Stimulated activated CD4-positive, alpha-beta T cell treated with anti-CD3 and anti-CD28 coated beads, TNF-alpha, amount 100 ng/mL, for 24 hours (primary cell): ENCODE results near the gene ABHD17B.
"Not testable (repeated sequence)": the region's sequence is repeated elsewhere in the genome, so short reads cannot be mapped to it uniquely, and the experiment has no call there.

ENCODE experiments used
- DNase-seq, 3 experiments: peaks; one replicate each; pipeline ENCODE4 v3.0.0-alpha.2; 2020; ENCODE audit warnings: low read depth in 3 of 3

ABHD17B gene

DNA sequence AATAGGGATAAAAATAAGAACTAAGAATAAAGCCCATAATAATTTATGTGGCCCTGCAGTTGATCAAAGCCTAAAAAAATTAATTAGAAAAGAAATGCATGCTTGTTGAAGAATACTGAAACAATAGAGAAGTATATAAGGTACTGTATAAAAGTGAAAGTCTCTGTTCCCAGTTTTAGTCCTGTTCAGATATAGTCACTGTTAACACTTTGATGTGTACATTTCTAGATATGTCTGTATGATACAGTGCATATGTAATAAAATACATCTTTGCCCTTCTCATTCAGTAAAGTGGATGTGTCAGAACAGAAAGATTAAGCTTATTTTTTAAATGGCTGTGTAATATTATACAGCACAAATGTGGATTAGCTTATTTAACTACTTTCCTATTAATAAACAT, 4.5 kb upstream of the ABHD17B start:
- DNase-seq, result no peak

- no peak for DNase-seq
Measured at GRCh38 chr9:71911908-71912335, 929 bp upstream of the ABHD17B start.

DNA sequence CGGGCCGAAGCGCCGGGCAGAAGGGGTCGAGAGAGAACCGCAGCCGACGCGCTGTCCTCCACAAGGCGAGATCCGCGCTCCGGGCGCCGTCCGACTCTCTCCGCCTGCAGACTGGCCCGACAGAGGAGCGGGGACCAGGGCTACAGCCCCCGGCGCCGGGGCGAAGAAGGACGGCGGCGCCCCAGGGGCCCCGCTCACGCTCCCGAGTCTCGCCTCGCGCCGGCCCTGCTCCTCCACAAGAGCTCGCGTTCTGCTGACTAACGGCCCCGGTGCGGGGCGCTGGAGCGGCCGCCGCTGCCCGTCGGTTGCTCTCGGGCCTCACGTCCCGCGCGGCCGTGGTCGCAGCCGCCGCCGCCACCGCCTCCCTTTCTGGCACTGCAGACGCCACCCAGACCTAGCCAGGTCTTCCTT, 338 bp downstream of the ABHD17B start:
- DNase-seq, result peak in 1 of 3 experiments; percentile 5

DNA sequence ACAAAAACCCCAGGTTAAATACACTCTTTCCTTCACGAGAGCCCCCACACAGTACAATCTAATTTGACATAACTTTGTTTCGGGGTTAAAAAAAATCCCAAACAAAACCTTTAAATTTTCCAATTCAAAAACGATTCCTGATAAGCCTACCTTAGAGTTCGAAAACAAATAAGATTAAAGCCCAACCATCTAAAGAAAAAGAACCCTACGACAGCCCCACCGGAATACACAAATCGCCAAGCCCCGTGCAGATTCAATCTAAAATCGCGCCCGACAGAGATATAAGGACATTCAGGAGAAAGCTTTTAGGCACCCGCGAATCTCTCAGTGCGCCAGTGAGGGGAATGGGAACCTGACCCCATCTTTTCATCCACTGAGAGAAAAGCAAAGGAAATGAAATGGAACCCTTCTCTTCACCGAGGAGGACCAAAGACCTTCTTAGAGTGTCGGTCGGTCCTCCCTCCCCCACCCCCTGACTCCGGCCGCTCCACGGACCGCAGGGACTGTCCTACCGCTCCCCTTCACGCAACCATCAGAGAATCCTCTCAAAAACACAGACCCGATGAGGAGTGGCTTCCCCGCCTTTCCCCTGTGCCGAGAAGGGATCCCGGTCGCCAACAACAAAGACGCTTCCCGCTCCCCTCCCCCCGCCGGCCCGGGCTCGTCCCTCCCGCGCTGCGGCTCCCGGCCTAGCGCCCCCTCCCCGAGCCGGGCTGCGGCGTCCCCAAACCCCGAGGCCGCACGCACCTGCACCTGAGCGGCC, 925 bp downstream of the ABHD17B start:
- DNase-seq, result peak in 2 of 3 experiments; percentile 8 to 51

DNA sequence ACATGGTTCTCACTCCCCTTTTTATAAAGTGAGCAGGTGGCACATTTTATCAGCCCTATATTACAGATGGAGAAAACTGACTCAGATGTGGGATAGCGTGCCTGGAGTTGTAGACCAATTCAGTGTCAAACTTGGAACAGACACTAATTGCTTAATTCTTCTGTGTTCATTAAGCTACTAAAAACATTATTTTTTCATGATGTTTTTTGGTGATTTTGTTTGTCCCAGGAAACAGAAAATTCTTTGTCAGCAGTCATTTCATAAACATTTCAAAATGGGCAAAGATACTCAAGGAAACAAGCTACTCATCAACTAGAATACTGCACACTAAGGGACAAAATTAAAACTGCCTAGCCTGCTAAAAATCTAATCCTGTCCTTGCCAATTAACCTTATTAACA, 2.2 kb downstream of the ABHD17B start:
- no peak for DNase-seq

- no peak for DNase-seq
Measured at GRCh38 chr9:71904076-71904475, 6.9 kb downstream of the ABHD17B start.

DNA sequence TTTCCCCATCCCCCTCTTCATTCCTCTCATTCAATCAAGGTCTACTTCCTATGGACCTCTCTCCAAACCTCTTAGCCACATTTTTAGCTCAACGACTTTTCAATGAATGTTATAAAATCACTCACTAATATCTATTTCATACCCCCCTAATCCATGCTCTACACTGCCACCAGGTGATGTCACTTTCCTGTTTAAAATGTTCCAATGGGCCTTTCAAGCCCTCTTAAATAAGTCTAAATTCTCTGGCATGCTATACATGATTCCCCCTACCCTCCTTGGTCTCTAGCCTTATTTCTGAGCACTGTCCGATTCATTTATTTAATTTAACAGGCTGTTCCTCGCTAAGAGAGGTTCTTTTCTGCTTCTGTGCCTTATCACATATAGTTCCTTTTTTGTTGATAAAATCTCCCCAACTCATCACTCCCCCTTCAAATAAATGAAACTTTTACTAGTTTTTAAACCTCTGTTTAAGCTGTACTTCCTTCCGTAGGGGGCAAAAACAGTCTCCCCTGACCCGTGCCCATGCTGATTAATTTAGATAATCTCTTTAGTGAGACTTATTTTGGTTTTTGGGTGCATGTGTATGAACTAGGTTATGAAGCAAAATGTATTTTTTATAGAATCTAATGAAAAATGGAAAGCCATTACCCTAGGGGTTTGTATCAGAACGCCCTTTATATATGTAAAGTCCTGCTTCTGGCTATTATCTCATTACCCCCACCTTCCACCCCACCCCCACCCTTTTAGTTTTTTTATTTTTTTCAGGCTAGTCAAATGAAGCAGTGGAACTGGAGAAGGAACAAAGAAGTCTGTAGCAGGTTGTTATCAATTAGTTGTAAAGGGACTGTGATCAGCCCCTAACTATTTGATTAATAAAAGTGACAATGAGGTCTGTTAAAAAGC, 9.0 kb downstream of the ABHD17B start:
- DNase-seq, result no peak

- DNase-seq, result not testable (repeated sequence)
Measured at GRCh38 chr9:71898756-71899155, 12.2 kb downstream of the ABHD17B start.

GRCh38 chr9:71897577-71897976, 13.4 kb downstream of the ABHD17B start:
- no peak for DNase-seq

- no peak for DNase-seq
Measured at GRCh38 chr9:71896761-71897160, 14.2 kb downstream of the ABHD17B start.

GRCh38 chr9:71895955-71896354, 15.0 kb downstream of the ABHD17B start:
- DNase-seq, result no peak

DNA sequence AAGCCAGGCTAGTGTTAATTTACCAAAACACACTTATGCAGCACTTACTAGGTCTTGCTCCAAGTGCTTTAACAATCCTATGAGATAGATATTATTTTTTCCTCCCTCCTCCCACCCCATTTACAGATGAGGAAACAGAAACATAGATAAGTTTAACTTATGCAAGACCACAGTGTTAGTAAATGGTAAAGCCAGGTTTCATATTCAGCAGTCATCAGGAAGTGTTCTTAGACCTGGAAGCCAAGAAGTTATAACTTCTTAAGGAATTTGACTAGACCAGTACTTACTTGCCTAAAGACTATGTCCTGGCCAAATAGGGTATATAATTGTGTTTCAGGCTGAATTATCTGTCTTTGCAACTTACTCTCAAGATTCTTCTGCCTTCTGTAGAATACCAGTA, 15.9 kb downstream of the ABHD17B start:
- no peak for DNase-seq

- no peak for DNase-seq
Measured at GRCh38 chr9:71891557-71892189, 19.3 kb downstream of the ABHD17B start.

DNA sequence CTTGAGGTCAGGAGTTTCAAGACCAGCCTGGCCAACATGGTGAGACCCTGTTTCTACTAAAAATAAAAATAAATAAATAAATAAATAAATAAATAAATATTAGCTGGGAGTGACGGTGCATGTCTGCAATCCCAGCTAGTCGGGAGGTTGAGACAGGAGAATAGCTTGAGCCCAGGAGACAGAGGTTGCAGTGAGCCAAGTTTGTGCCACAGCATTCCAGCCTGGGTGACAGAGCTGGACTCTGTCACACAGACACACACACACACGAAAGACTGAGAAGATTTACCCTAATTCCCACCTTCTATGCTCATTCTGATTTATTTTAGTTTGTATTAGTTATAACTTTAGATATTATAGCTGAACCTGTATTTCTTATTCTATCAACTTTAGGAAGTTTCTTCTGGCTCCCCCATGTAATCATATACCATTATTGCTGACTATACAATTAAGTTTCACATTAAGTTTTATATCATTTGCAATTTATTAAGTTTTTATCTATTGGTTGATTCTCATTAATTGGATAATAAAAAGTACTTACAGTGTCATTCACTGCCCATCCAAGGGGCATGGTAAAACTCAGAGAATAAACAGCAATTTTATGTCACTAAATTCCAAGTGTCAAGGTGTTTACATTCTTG, 20.8 kb downstream of the ABHD17B start:
- no peak for DNase-seq

DNA sequence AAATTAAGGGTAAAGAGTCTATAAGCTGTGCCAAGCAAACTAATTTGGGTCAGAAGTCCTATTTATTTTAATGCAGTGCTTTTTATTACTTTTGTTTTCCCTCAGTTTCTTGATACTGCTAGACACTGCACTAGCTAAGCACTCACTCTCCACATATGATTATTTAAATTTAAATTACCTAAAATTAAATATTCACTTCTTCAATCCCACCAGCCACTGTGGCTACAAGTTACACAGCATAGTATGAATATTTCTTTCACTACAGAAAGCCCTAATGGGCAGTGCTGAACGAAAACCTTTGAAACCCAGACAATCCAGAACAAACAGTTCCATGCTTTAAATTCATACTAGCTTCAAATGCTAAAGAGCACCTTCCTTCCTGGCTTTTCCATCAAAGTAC, 23.6 kb downstream of the ABHD17B start:
- no peak for DNase-seq

- no peak for DNase-seq
Measured at GRCh38 chr9:71886541-71886940, 24.5 kb downstream of the ABHD17B start.

DNA sequence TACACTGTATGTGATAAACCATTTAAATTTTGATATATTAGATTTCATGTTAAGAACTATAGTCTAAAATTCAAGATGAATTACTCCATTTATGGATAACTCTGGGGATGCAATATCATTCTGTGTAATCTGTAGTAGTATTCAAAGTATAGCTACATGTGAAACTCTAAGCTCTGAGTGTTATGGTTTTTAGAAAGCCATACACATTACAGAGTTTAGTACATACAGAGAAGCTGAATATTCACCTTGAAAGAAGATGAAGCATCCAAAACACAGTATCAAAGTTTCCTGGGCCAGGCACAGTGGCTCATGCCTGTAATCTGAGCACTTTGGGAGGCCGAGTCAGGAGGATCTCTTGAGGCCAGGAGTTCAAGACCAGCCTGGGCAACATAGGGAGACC, 25.0 kb downstream of the ABHD17B start:
- no peak for DNase-seq

DNA sequence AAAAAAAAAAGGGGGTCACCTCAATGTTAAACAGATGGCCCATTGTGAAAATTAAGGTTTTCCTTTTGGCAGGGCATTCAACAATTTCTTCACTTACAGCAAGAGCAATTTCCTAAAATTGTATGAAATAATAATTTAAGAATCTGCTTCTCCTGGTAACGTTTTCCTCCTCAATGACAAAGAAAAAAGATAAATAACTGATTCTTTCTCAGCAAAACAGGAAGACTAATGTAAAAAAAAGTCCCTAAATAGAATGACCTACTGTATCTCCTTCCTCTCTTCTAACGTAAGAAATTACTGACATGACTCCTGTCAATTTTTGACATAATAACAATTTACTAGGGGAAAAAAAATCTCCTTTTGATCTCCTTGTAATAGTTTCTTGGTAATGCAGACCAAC, 25.5 kb downstream of the ABHD17B start:
- DNase-seq, result no peak

DNA sequence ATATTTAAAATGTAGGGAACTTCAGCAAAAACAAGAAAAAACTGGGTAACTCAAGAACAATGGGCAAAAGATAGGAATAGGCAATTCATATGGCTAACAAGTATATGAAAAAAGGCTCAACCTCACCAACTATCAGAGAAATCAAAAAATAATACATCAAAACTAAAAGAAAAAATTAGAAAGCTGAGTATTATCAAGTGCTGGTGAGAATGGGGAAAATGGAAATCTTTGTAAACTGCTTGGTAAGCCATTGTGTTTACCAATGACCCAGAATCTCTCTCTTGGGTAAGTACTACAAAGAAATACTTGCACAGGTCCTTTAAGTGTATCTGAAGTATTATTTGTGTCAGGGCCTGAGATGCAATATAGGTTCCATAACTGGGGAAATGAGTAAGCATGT, 27.0 kb downstream of the ABHD17B start:
- no peak for DNase-seq

DNA sequence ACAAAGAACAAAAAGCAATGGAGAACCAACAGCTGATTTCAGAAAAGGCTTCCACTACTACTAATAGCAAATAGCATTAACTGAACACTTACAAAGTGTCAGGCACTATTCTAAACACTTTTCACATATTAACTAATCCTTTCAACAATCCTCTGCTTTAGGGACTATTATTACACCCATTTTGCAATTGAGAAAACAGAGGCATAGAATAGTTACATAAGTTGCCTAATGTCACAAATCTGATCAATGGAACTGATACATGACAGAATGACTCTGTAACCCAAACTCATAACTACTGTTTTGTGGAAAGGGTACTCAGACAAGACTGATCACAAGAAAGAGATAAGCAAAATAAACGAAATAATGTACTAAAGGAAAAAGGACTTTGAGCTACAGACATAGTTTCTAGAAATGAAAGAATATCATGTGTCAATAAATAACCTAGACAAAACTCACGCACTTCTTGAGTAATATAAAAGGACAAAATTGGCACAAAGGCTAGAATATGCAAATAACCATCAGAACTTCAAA, 31.3 kb downstream of the ABHD17B start:
- DNase-seq, result no peak
